K562 (cell line): Measurements from ENCODE around the gene ELK1. TPM values are rescaled to one million over a fixed set of nuclear protein-coding genes. Genes with fewer than 3 reads are reported as not detected.

Experiments
- ATAC-seq: fragments of 200-7000 bp; cut with Tn5 transposase; 3 replicates; pipeline ENCODE4 v1.9.1; 2020; ENCODE audit warnings: moderate library complexity
- BruUV-seq: library from RNA; stranded (reverse); fragments of 400-500 nt; replicated peaks from 2 replicates; lab custom pipeline; 2021; lab: Mats Ljungman, UMichigan
- CTCF ChIA-PET: fragments of 300-600 bp; formaldehyde crosslinking; extraction: SDS; loops from one replicate; lab custom pipeline; 2021; ENCODE audit warnings: low intra/inter-chr PET ratio; lab: Yijun Ruan, JAX
- POLR2A ChIA-PET: fragments of 300-600, 350-650 bp; sonication (Branson Sonifier 250); formaldehyde crosslinking; extraction: SDS; loops from one replicate; lab custom pipeline; 2021; ENCODE audit warnings: antibody characterized with exemption, inconsistent platforms; lab: Yijun Ruan, JAX
- DNase-seq, 4 experiments: peaks; one replicate each; pipeline versions ENCODE4 v3.0.0 to v3.0.0-alpha.2; 2011 to 2018; ENCODE audit warnings: low spot score in 3 of 4, mixed read lengths in 3 of 4; ENCODE audit errors: extremely low read depth in 1 of 4
- FAIRE-seq: peaks from 2 replicates; lab custom pipeline; 2011; peaks lifted over from hg19 to GRCh38; lab: Jason Lieb, UNC
- H2AFZ ChIP-seq: 2 replicates; pipeline ENCODE4 v1.6.0; 2011; ENCODE audit warnings: low read depth, low read length, control low read depth, inconsistent platforms
- H3K27ac ChIP-seq: fragments of 200-600 bp; 3 replicates; pipeline ENCODE4 v1.8.0; 2011; ENCODE audit warnings: low read depth, mild to moderate bottlenecking, control low read depth, inconsistent platforms, low read length, moderate library complexity, mixed read lengths; ENCODE audit errors: extremely low read depth
- H3K27me3 ChIP-seq, 2 experiments: fragments of 300-600 bp in 1 of 2; 2 replicates in 1 of 2; 3 replicates in 1 of 2; pipeline versions ENCODE4 v1.6.0 to v1.8.0; 2011; ENCODE audit warnings: inconsistent platforms in 2 of 2, low read length in 2 of 2, mild to moderate bottlenecking in 1 of 2, mixed read lengths in 1 of 2, moderate library complexity in 1 of 2; ENCODE audit not compliant: control insufficient read depth in 2 of 2, insufficient read depth in 2 of 2
- H3K36me3 ChIP-seq: fragments of 300-600 bp; 3 replicates; pipeline ENCODE4 v1.8.0; 2011; ENCODE audit warnings: mild to moderate bottlenecking, low read length, inconsistent platforms; ENCODE audit not compliant: control insufficient read depth, insufficient read depth
- H3K4me1 ChIP-seq, 2 experiments: fragments of 200-600 bp in 1 of 2; replicated peaks in 1 of 2; 2 replicates in 1 of 2; 3 replicates in 1 of 2; pipeline versions ENCODE4 v1.5.1 to v1.8.0; 2011; ENCODE audit warnings: inconsistent platforms in 2 of 2, low read length in 2 of 2, mild to moderate bottlenecking in 1 of 2, mixed read lengths in 1 of 2, moderate library complexity in 1 of 2; ENCODE audit not compliant: control insufficient read depth in 2 of 2, insufficient read depth in 2 of 2
- H3K4me2 ChIP-seq: 2 replicates; pipeline ENCODE4 v1.6.1; 2011; ENCODE audit warnings: low read length, control low read depth, inconsistent platforms, mixed read lengths; ENCODE audit not compliant: insufficient read depth
- H3K4me3 ChIP-seq: fragments of 200-600 bp; sonication (generic), shearing (Covaris generic); 2 replicates; pipeline ENCODE4 v1.5.1; 2016; ENCODE audit warnings: control low read depth, inconsistent platforms
- H3K79me2 ChIP-seq: fragments of 200-600 bp; 3 replicates; pipeline ENCODE4 v1.8.0; 2011; ENCODE audit warnings: low read length, inconsistent platforms; ENCODE audit not compliant: control insufficient read depth, insufficient read depth
- H3K9ac ChIP-seq, 2 experiments: 2 replicates each; pipeline versions ENCODE4 v1.6.0 to v1.6.1; 2011; ENCODE audit warnings: low read depth in 2 of 2, low read length in 2 of 2, control low read depth in 1 of 2, inconsistent platforms in 1 of 2, mild to moderate bottlenecking in 1 of 2, mixed read lengths in 1 of 2; ENCODE audit not compliant: insufficient read depth in 1 of 2
- H3K9me1 ChIP-seq: one replicate; pipeline ENCODE4 v1.6.0; 2011; ENCODE audit warnings: inconsistent platforms, mild to moderate bottlenecking, low read length, moderate library complexity; ENCODE audit not compliant: control insufficient read depth, insufficient read depth
- H3K9me3 ChIP-seq: replicated peaks from 2 replicates; pipeline ENCODE4 v1.5.1; 2011; ENCODE audit warnings: low read depth, low read length, inconsistent platforms; ENCODE audit not compliant: control insufficient read depth, insufficient read depth
- H4K20me1 ChIP-seq: replicated peaks from 2 replicates; pipeline ENCODE4 v1.6.1; 2011; ENCODE audit warnings: low read length, inconsistent platforms, mixed read lengths; ENCODE audit not compliant: control insufficient read depth, insufficient read depth
- ARHGAP35 ChIP-seq: fragments of 450-650 bp; IDR thresholded peaks from 2 replicates; pipeline ENCODE4 v1.6.1; 2018; ENCODE audit not compliant: partially characterized antibody
- MXI1 ChIP-seq: IDR thresholded peaks from 2 replicates; pipeline ENCODE4 v1.6.1; 2011; ENCODE audit warnings: low read depth, mild to moderate bottlenecking, improper control_type of control experiment, low read length
- NR2C2 ChIP-seq, 2 experiments: fragments of 200-800 bp in 1 of 2; sonication (Bioruptor generic) in 1 of 2; sonication (generic) in 1 of 2; formaldehyde crosslinking in 1 of 2; IDR thresholded peaks; 2 replicates each; pipeline versions ENCODE4 v1.6.1 to v1.8.0; 2016 to 2022; ENCODE audit warnings: mild to moderate bottlenecking in 1 of 2, missing compliant biosample characterization in 1 of 2, missing genetic modification characterization in 1 of 2, missing genetic modification reagents in 1 of 2
- PCBP2 ChIP-seq: fragments of 200-400 bp; formaldehyde crosslinking; IDR thresholded peaks from 2 replicates; pipeline ENCODE4 v1.6.1; 2018; ENCODE audit warnings: low read length, low read depth, mild to moderate bottlenecking, moderate library complexity; ENCODE audit not compliant: poor library complexity, severe bottlenecking
- POU5F1 ChIP-seq: fragments of 150-350 bp; IDR thresholded peaks from 2 replicates; pipeline ENCODE4 v1.6.1; 2014; ENCODE audit warnings: borderline replicate concordance, low read length, low read depth, mild to moderate bottlenecking; ENCODE audit not compliant: partially characterized antibody
- RBM15 ChIP-seq: fragments of 200-400 bp; formaldehyde crosslinking; IDR thresholded peaks from 2 replicates; pipeline ENCODE4 v1.6.1; 2018; ENCODE audit warnings: mild to moderate bottlenecking, low read length, moderate library complexity; ENCODE audit not compliant: insufficient read depth
- ZKSCAN3 ChIP-seq: fragments of 250-450 bp; sonication (Bioruptor Pico); IDR thresholded peaks from 2 replicates; pipeline ENCODE4 v1.4.0; 2020
- ZNF24 ChIP-seq: fragments of 450-650 bp; IDR thresholded peaks from 2 replicates; pipeline ENCODE4 v1.6.1; 2016
- ZNF354B ChIP-seq: fragments of 250-450 bp; sonication (Bioruptor Pico); IDR thresholded peaks from 2 replicates; pipeline ENCODE4 v1.4.0; 2020
- in situ Hi-C: fragments of 300-500 bp; cut with MboI; formaldehyde crosslinking; loops from 4 replicates; pipeline ENCODE4 v1.15.0; 2018; ENCODE audit warnings: inconsistent platforms, mixed read lengths
- intact Hi-C: fragments of 100-400 bp; cut with micrococcal nuclease; formaldehyde crosslinking; loops from 2 replicates; pipeline ENCODE4 v1.14.2; 2022
- polyA plus RNA-seq, 8 experiments: library from polyadenylated mRNA; depleted of rRNA in 4 of 8; stranded (reverse) in 5 of 8; unstranded in 3 of 8; fragments of >200 nt; fragmentation: Nextera tagmentation in 2 of 8; fragmentation: Illumina TruSeq in 1 of 8; extraction: Ambion mirVana in 2 of 8; extraction: Trizol in 1 of 8; gene quantifications; 2 replicates each; pipeline versions ENCODE4 v1.2.1 to v1.2.3, GENCODE V29; 2011 to 2014; ENCODE audit warnings: inconsistent platforms in 1 of 8, missing spikeins in 1 of 8
- total RNA-seq, 7 experiments: library from RNA; depleted of rRNA in 6 of 7; stranded (reverse); fragments of >200 nt in 6 of 7; fragmentation: Illumina TruSeq in 2 of 7; extraction: Trizol in 2 of 7; gene quantifications; 2 replicates each; pipeline versions ENCODE4 v1.2.1 to v1.2.3, GENCODE V29; 2011 to 2021; ENCODE audit warnings: low replicate concordance in 1 of 7
- TF ChIP-seq, protein P1 (sequence below): sonication (generic); formaldehyde crosslinking; IDR thresholded peaks from 2 replicates; pipeline ENCODE4 v1.8.1; 2022; ENCODE audit warnings: missing genetic modification reagents

The ELK1 gene
- total and polyA plus RNA-seq, 9 of the 15 experiments (the other 6 are each of a cell fraction or from before 2014, with no cell fraction given), result 4.4 to 74.9 (median 26.5) TPM

DNA sequence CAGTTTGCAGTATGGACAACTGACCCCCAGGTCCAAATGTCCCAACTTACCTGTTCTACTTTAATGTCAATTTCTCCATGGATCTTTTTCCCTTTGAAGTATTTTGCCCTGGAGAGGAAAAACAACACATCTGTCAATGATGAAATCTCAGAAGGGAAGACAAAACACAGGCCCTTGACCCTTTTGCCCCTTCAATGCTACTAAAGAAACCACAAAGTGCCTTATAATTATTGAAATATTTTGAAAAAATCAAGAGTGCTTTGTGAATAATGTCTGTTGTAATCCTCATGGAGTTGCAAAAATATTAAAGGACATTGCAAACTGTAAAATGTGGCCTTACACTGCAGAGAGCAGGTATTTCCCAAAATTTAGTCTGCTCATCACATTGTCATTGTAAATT lies 43.3 kb downstream of the ELK1 start:
- BruUV-seq, result no TSS peak
- H3K36me3 ChIP-seq, result no peaks in the 10 kb centered on the region
- no peak overlapping the region for H3K9ac ChIP-seq
- TF ChIP-seq ZNF354B (CRISPR knock-in tag) (no peak), NR2C2 (CRISPR knock-in tag; IDR thresholded peaks at IDR 0.05) (no peak), NR2C2 (tag; IDR thresholded peaks at IDR 0.05) (no peak), ZKSCAN3 (no peak), PCBP2 (no peak), ARHGAP35 (no peak), ZNF24 (no peak), POU5F1 (no peak), RBM15 (no peak), MXI1 (no peak)
- TF ChIP-seq, protein P1, sequence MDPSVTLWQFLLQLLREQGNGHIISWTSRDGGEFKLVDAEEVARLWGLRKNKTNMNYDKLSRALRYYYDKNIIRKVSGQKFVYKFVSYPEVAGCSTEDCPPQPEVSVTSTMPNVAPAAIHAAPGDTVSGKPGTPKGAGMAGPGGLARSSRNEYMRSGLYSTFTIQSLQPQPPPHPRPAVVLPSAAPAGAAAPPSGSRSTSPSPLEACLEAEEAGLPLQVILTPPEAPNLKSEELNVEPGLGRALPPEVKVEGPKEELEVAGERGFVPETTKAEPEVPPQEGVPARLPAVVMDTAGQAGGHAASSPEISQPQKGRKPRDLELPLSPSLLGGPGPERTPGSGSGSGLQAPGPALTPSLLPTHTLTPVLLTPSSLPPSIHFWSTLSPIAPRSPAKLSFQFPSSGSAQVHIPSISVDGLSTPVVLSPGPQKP, result no peak
- intact Hi-C loops, result no loop called here
- no peaks in the 10 kb centered on the region for H4K20me1 ChIP-seq
- H3K9me3 ChIP-seq, result 0 out of 2 replicates have a peak, but pooled peaks cover 2% of the 10 kb centered on the region
- no peak for FAIRE-seq
- in situ Hi-C loops, result no loop called here
- H3K4me1 ChIP-seq, result peaks cover 7% of the 10 kb centered on the region in 2 experiments; a peak in 4 of 5 replicates
- H2AFZ ChIP-seq, result no peak overlapping the region
- no peak for ATAC-seq
- DNase-seq, result no peak
- H3K27me3 ChIP-seq, result no peaks in the 10 kb centered on the region
- H3K79me2 ChIP-seq, result no peaks in the 10 kb centered on the region
- POLR2A ChIA-PET, result no interaction called here
- no peaks in the 10 kb centered on the region for H3K9me1 ChIP-seq
- no peak overlapping the region for H3K27ac ChIP-seq
- CTCF ChIA-PET, result no interaction called here
- no peak overlapping the region for H3K4me3 ChIP-seq
- no peak overlapping the region for H3K4me2 ChIP-seq
